Renal cortex interstitium (tissue), 11 donors: ENCODE results near the gene PRDM2. TPM values are rescaled to one million over a fixed set of nuclear protein-coding genes. Genes with fewer than 3 reads are reported as not detected.

Source experiments
- DNase-seq, 11 donors: peaks; one replicate each; pipeline ENCODE4 v3.0.0-alpha.2; 2013; ENCODE audit warnings: low read depth in 9 of 11, low spot score in 4 of 11; ENCODE audit errors: extremely low read depth in 1 of 11
- polyA plus RNA-seq, 3 donors: library from polyadenylated mRNA; unstranded; fragments of 120-200 nt; gene quantifications; one replicate each; pipeline ENCODE4 v1.2.1, GENCODE V29; 2013; ENCODE audit not compliant: insufficient read length in 3 of 3

The PRDM2 gene
- polyA plus RNA-seq, 3 donors, result 36.5 to 39.5 (median 36.9) TPM

GRCh38 chr1:13820456-13820855 is 120.5 kb downstream of the PRDM2 start:
- no peak for DNase-seq

GRCh38 chr1:13823126-13823880 is 123.3 kb downstream of the PRDM2 start:
- no peak for DNase-seq

- DNase-seq, result no peak
Measured at GRCh38 chr1:13823936-13824335, 123.9 kb downstream of the PRDM2 start.

GRCh38 chr1:13824626-13825025 is 124.6 kb downstream of the PRDM2 start:
- DNase-seq, result no peak

- DNase-seq, result no peak
Measured at GRCh38 chr1:13825033-13825432, 125.0 kb downstream of the PRDM2 start.

GRCh38 chr1:13826009-13826408 is 126.0 kb downstream of the PRDM2 start:
- DNase-seq, result no peak

- DNase-seq, result no peak
Measured at GRCh38 chr1:13826591-13826990, 126.6 kb downstream of the PRDM2 start.

- peak in 6 of 11 donors; percentile 10 to 33 (median 19) for DNase-seq
Measured at GRCh38 chr1:13828454-13829151, 128.6 kb downstream of the PRDM2 start.

GRCh38 chr1:13829152-13829769 is 129.3 kb downstream of the PRDM2 start:
- DNase-seq, result no peak

GRCh38 chr1:13830170-13830569 is 130.2 kb downstream of the PRDM2 start:
- DNase-seq, result no peak

GRCh38 chr1:13830616-13831280 is 130.8 kb downstream of the PRDM2 start:
- peak in 6 of 11 donors; percentile 17 to 30 (median 24) for DNase-seq

- DNase-seq, result no peak
Measured at GRCh38 chr1:13832100-13832499, 132.1 kb downstream of the PRDM2 start.

GRCh38 chr1:13832536-13832935 is 132.5 kb downstream of the PRDM2 start:
- no peak for DNase-seq

GRCh38 chr1:13836136-13836535 is 136.1 kb downstream of the PRDM2 start:
- DNase-seq, result no peak

- no peak for DNase-seq
Measured at GRCh38 chr1:13836631-13837030, 136.6 kb downstream of the PRDM2 start.

GRCh38 chr1:13838236-13838635 is 138.2 kb downstream of the PRDM2 start:
- DNase-seq, result no peak

- DNase-seq, result no peak
Measured at GRCh38 chr1:13842497-13842896, 142.5 kb downstream of the PRDM2 start.

- no peak for DNase-seq
Measured at GRCh38 chr1:13851726-13852125, 151.7 kb downstream of the PRDM2 start.

GRCh38 chr1:13855554-13855953 is 155.6 kb downstream of the PRDM2 start:
- no peak for DNase-seq

GRCh38 chr1:13860031-13860430 is 160.0 kb downstream of the PRDM2 start:
- no peak for DNase-seq
